Thoracic aorta endothelial cell (primary cell): Measurements from ENCODE around the gene ZNF821. TPM values are rescaled to one million over a fixed set of nuclear protein-coding genes. Genes with fewer than 3 reads are reported as not detected.

ENCODE experiments used
- total RNA-seq: library from RNA; depleted of rRNA; stranded (reverse); fragments of >200 nt; gene quantifications from 2 replicates; pipeline ENCODE4 v1.2.3, GENCODE V29; 2012

Gene ZNF821
- total RNA-seq = 4.5 and 5.1 TPM in 2 replicates

DNA sequence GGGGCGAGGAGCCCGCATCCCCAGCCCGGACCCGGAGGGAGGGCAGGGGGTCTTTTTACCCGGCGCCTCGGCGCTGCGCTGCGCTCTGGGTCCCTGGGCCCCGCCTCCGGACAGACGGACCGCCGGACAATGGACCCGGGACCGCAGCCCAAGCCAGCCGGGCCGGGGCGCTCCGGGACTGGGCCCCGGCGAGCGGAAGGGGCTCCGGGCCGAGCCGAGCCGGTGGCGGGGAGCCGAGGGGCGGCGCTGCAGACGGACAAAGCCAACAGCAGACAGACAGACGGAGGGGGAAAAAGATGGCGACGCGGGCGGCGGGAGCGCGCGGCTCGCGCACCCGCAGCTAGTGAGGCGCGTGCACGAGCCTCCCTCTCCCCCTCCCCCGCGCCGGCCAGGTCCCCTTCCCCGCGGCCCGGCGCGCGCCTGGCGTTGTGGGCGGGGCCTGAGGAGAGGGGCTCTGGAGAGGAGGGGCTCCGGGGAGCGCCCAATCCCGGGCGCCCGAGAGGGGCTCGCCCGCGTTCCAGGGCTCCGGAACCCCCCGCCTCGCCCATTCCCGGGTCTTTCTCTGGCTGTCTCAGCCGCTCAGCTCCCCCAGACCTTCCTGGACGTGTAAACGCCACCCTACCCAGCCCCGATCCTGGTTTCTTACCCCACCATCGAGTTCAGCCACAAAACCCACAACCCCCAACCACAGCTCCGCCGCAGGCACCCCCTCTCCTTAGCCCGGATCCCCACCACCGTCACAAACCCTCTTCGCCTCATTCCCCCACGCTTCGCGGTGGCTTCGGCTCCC lies at the start of gene ZNF821:
TSS of gene ZNF821 (minus strand) at position 334 of the 790 bp plus-strand sequence. CDS start 4,236 bp downstream, outside the sequence.

GRCh38 chr16:71894921-71895678 lies 11.1 kb upstream of the ZNF821 start, which contains the start of gene IST1:
Gene IST1 (plus strand): TSS chr16:71895531. CDS start chr16:71915641, 20,110 bp downstream.

DNA sequence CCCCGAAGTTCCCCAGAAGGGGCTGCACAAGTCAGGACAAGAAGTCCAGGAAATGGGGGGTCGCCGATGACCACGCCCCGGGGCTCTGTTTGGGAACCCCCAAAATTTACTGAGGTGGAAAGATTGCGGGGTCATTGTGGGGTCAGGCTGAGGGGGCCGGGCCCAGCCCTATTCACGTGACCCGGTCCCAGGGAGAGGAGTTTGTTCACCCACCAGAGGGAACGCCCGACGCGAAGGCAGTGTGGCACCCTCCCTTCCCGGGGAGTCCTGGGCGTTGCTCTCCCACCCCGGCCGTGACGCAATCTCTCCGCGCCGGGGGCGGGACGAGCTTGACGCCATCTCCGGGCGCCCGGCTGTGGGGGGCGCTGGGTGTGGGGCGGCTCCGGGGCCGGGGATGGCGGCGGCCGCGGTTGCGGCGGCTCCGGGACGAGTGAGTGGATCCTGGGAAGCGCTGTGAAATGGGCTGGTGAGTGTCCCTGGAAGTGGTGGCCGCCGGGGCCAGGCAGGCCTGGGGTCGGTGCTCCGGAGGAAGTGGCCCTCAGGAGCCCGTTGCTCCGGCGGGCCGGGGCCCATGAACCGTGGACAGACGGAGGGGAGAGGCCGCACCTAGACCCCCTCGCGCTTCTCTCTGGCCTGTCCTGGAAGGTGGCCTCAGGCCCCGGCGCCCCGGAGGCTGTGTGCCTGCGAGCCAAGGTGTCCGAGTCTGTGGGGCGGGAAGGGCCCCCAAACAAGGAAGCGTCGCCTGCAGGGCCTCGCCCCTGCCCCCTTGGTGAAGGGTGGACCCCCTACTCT lies 38.1 kb downstream of the ZNF821 start, which contains the start of gene ATXN1L:
TSS of gene ATXN1L (plus strand) at position 338 of the 792 bp plus-strand sequence. CDS start 3,765 bp downstream, outside the sequence.

Other genes starting within 250 kb of the ZNF821 start
- gene PHLPP2, start 159.5 kb downstream of the ZNF821 start, total RNA-seq = 12.3 and 14.8 TPM in 2 replicates
- gene AP1G1, start 75.3 kb downstream of the ZNF821 start, total RNA-seq = 116 and 124 TPM in 2 replicates
- gene ATXN1L, start 38.2 kb downstream of the ZNF821 start, total RNA-seq = 22.0 and 23.4 TPM in 2 replicates
- gene IST1, start 11.3 kb upstream of the ZNF821 start, total RNA-seq = 190 and 226 TPM in 2 replicates
- not detected in 2 replicates for gene PKD1L3, start 116.2 kb upstream of the ZNF821 start, total RNA-seq
- gene DHODH, start 124.6 kb upstream of the ZNF821 start, total RNA-seq = 5.3 and 6.0 TPM in 2 replicates
- not detected in 2 replicates for gene HP, start 170.3 kb upstream of the ZNF821 start, total RNA-seq
- gene HPR, start 179.0 kb upstream of the ZNF821 start, total RNA-seq = not detected in 2 replicates
- 10.9 and 12.3 TPM in 2 replicates for gene TXNL4B, start 209.4 kb upstream of the ZNF821 start, total RNA-seq
- gene DHX38, start 209.7 kb upstream of the ZNF821 start, total RNA-seq = 66.6 and 82.6 TPM in 2 replicates